Endodermal cell (in vitro differentiated cells): ENCODE measurements around the gene PPP2R5C. TPM values are rescaled to one million over a fixed set of nuclear protein-coding genes. Genes with fewer than 3 reads are reported as not detected.

Source experiments
- DNase-seq: peaks from one replicate; pipeline ENCODE4 v3.0.0-alpha.2; 2017
- H3K27ac ChIP-seq: 2 replicates; pipeline ENCODE4 v1.5.1; 2013; ENCODE audit warnings: mild to moderate bottlenecking, low read depth, low read length, moderate library complexity
- H3K27me3 ChIP-seq: 2 replicates; pipeline ENCODE4 v1.6.1; 2013; ENCODE audit warnings: mild to moderate bottlenecking, low read length, moderate library complexity; ENCODE audit not compliant: insufficient read depth, control insufficient read depth, poor library complexity, severe bottlenecking
- H3K36me3 ChIP-seq: 2 replicates; pipeline ENCODE4 v1.7.0; 2013; ENCODE audit warnings: mild to moderate bottlenecking, low read length, moderate library complexity; ENCODE audit not compliant: control insufficient read depth, insufficient read depth
- H3K4me1 ChIP-seq: one replicate; pipeline ENCODE4 v1.7.0; 2013; ENCODE audit warnings: low read length; ENCODE audit not compliant: control insufficient read depth, insufficient read depth
- H3K4me3 ChIP-seq: 2 replicates; pipeline ENCODE4 v1.5.1; 2013; ENCODE audit warnings: mild to moderate bottlenecking, low read length, moderate library complexity
- H3K9ac ChIP-seq: 2 replicates; pipeline ENCODE4 v1.6.1; 2013; ENCODE audit warnings: mild to moderate bottlenecking, low read length, moderate library complexity; ENCODE audit not compliant: poor library complexity, severe bottlenecking; ENCODE audit errors: extremely low read depth
- H3K9me3 ChIP-seq: 2 replicates; pipeline ENCODE4 v1.6.1; 2013; ENCODE audit warnings: mild to moderate bottlenecking, low read length, moderate library complexity; ENCODE audit not compliant: control insufficient read depth
- H3K27ac Mint-ChIP-seq: 2 replicates; pipeline ENCODE4 v1.8.0; 2020; ENCODE audit warnings: mixed read lengths
- H3K27me3 Mint-ChIP-seq: 2 replicates; pipeline ENCODE4 v1.8.0; 2021; ENCODE audit warnings: mild to moderate bottlenecking, mixed read lengths; ENCODE audit not compliant: insufficient read depth
- H3K36me3 Mint-ChIP-seq: 2 replicates; pipeline ENCODE4 v1.8.0; 2020; ENCODE audit warnings: low read depth, mixed read lengths
- H3K4me1 Mint-ChIP-seq: 2 replicates; pipeline ENCODE4 v1.8.0; 2020; ENCODE audit warnings: mixed read lengths
- H3K4me3 Mint-ChIP-seq: 2 replicates; pipeline ENCODE4 v1.8.0; 2020; ENCODE audit warnings: mild to moderate bottlenecking, moderate library complexity, mixed read lengths
- H3K9me3 Mint-ChIP-seq: 2 replicates; pipeline ENCODE4 v1.8.0; 2020; ENCODE audit warnings: mild to moderate bottlenecking, mixed read lengths
- WGBS, 2 experiments: methylation state at CpG; one replicate each; pipeline versions ENCODE4 v1.1.5 to v1.1.7; 2013; ENCODE audit warnings: missing lambda C conversion rate in 2 of 2, mixed read lengths in 1 of 2; ENCODE audit not compliant: insufficient coverage in 1 of 2, insufficient read length in 1 of 2; 5-methylcytosine and 5-hydroxymethylcytosine counted together
- total RNA-seq, 2 donors: library from RNA; stranded (reverse); fragmentation: NEBNext Ultra II Directional in 1 of 2; extraction: Animal tissue kit (Norgen Biotek cat#: 25700) in 1 of 2; gene quantifications; 2 replicates in 1 of 2; 3 replicates in 1 of 2; pipeline ENCODE4 v1.2.1, GENCODE V29; 2021
- TF ChIP-seq, protein P1 (sequence below): fragments of 200-600 bp; sonication (generic); conservative IDR thresholded peaks from 2 replicates; pipeline ENCODE4 v1.5.0; 2021; ENCODE audit warnings: antibody characterized with exemption, mild to moderate bottlenecking

Gene PPP2R5C
- total RNA-seq, 2 donors from 2014 or later: 116 to 117 TPM

DNA sequence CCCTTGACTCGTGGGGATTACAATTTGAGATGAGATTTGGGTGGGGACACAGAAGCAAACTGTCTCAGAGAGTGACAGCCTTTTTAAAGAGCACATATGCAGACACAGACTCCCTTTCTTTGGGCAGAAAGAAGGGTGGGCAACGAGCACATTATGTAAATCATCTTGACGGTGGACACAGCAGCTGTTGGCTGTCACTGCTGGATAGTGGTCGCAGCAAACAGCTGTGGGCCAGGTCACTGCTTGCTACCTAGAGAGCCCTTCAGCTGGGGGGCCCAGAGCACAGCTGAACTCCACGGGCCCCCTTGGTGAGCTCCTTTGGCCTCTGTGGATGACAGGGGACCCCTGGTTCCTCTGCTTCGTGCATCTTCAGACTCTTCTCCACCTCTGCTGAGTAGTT lies 23.1 kb downstream of the PPP2R5C start:
- WGBS, 2 experiments: 78 to 89% methylated on average over 4 to 6 of the region's 6 CpGs
- no peak overlapping the region for H3K4me3 ChIP-seq

DNA sequence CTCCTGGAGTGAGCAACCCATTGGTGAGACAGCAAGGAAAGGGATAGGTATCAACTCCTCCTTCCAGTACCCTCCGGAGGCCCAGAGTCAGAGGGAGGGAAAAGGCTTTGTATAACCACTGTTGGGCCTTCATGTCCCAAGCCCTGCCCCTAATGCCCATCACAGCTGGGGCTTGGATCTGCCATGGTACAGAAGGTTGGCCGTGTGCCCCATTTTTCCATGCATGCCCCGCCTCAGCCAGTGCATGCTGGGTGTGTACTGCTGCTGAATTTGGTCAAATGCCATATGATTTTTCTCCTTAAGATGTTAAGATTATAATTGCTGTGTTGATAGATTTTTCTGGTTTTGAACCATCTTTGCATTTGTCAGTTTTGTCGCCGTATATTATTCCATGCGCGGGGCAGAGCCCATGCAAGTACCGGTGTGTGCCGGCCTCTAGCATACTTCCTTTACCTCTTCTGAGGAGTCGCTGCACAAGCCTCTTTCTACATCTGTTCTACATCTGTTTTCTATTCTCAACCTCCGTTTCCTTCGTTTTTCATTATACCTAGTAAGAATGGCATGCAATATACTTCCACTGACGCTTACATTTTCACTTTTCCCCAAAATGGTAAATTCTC lies 26.6 kb downstream of the PPP2R5C start:
- Mint-ChIP-seq H3K4me3 (no peak overlapping the region), H3K27me3 (peaks cover 11% of the 10 kb centered on the region), H3K9me3 (peaks cover 3% of the 10 kb centered on the region), H3K27ac (no peak overlapping the region), H3K4me1 (peaks cover 4% of the 10 kb centered on the region), H3K36me3 (peaks cover 6% of the 10 kb centered on the region)
- Histone ChIP-seq H3K36me3 (no peaks in the 10 kb centered on the region), H3K9ac (no peak overlapping the region), H3K27ac (no peak overlapping the region), H3K27me3 (no peaks in the 10 kb centered on the region), H3K4me3 (no peak overlapping the region), H3K4me1 (no peaks in the 10 kb centered on the region), H3K9me3 (peaks cover 4% of the 10 kb centered on the region)
- 93 to 96% methylated on average over 12 to 13 of the region's 13 CpGs for WGBS, 2 experiments
- TF ChIP-seq, protein P1, sequence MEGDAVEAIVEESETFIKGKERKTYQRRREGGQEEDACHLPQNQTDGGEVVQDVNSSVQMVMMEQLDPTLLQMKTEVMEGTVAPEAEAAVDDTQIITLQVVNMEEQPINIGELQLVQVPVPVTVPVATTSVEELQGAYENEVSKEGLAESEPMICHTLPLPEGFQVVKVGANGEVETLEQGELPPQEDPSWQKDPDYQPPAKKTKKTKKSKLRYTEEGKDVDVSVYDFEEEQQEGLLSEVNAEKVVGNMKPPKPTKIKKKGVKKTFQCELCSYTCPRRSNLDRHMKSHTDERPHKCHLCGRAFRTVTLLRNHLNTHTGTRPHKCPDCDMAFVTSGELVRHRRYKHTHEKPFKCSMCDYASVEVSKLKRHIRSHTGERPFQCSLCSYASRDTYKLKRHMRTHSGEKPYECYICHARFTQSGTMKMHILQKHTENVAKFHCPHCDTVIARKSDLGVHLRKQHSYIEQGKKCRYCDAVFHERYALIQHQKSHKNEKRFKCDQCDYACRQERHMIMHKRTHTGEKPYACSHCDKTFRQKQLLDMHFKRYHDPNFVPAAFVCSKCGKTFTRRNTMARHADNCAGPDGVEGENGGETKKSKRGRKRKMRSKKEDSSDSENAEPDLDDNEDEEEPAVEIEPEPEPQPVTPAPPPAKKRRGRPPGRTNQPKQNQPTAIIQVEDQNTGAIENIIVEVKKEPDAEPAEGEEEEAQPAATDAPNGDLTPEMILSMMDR: no peak
- no peak for DNase-seq

More for the DNA sequence above, 23.1 kb downstream of the PPP2R5C start:
- Histone ChIP-seq H3K27ac (no peak overlapping the region), H3K36me3 (no peaks in the 10 kb centered on the region), H3K9me3 (no peaks in the 10 kb centered on the region), H3K27me3 (peaks cover 13% of the 10 kb centered on the region), H3K9ac (no peak overlapping the region), H3K4me1 (peaks cover 2% of the 10 kb centered on the region)
- Mint-ChIP-seq H3K27me3 (peaks cover 28% of the 10 kb centered on the region), H3K36me3 (peaks cover 6% of the 10 kb centered on the region), H3K9me3 (peaks cover 3% of the 10 kb centered on the region), H3K27ac (no peak overlapping the region), H3K4me3 (no peak overlapping the region), H3K4me1 (peaks cover 7% of the 10 kb centered on the region)
- TF ChIP-seq, protein P1: no peak
- DNase-seq: no peak

DNA sequence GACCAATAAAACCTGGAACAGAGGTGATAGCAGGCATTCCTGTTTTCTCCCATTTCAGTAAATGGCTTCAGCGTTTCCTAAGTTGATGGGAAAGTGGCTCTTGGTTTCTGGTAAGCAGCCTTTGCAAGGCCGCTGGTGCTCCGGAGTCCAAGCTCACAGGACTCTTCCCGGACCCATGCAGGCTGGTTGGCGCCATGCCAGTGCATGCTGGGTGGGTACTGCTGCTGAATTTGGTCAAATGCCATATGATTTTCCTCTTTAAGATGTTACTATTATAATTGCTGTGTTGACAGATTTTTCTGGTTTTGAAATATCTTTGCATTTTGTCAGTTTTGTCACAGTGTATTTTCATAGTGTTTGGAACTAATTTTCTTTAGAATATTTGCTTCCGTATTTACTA lies 27.7 kb downstream of the PPP2R5C start:
- H3K4me3 ChIP-seq: no peak overlapping the region
- no peak overlapping the region for H3K4me3 Mint-ChIP-seq

More for the DNA sequence above, 27.7 kb downstream of the PPP2R5C start:
- Mint-ChIP-seq H3K27ac (no peak overlapping the region), H3K27me3 (peaks cover 4% of the 10 kb centered on the region), H3K9me3 (no peaks in the 10 kb centered on the region), H3K4me1 (peaks cover 4% of the 10 kb centered on the region), H3K36me3 (peaks cover 4% of the 10 kb centered on the region)
- Histone ChIP-seq H3K27ac (no peak overlapping the region), H3K9me3 (peaks cover 14% of the 10 kb centered on the region), H3K4me1 (no peaks in the 10 kb centered on the region), H3K27me3 (no peaks in the 10 kb centered on the region), H3K9ac (no peak overlapping the region), H3K36me3 (no peaks in the 10 kb centered on the region)
- TF ChIP-seq, protein P1: no peak
- no peak for DNase-seq
- 83 to 97% methylated on average over 3 to 6 of the region's 6 CpGs for WGBS, 2 experiments
